Activated T-cell treated with anti-CD3 and anti-CD28 coated beads, Interleukin-2, amount 50 U/mL, for 72 hours (primary cell): ENCODE measurements around the gene GSTT2B. TPM values are rescaled to one million over a fixed set of nuclear protein-coding genes. Genes with fewer than 3 reads are reported as not detected.
"Not testable (repeated sequence)": the region's sequence is repeated elsewhere in the genome, so short reads cannot be mapped to it uniquely, and the experiment has no call there.

Experiments used
- ATAC-seq, 2 donors: fragments of 150-1000 bp; cut with Tn5 transposase; replicated peaks in 1 of 2; 2 replicates each; pipeline ENCODE4 v1.10.0; 2021; ENCODE audit warnings: moderate library complexity in 2 of 2, mild to moderate bottlenecking in 1 of 2
- DNase-seq, 2 donors: peaks; one replicate each; pipeline ENCODE4 v3.0.0; 2021 to 2022; ENCODE audit warnings: mixed read lengths in 1 of 2
- H3K27ac Mint-ChIP-seq: one replicate; pipeline ENCODE4 v1.8.0; 2022; ENCODE audit warnings: mild to moderate bottlenecking, moderate library complexity, mixed read lengths
- H3K27me3 Mint-ChIP-seq: one replicate; pipeline ENCODE4 v1.8.0; 2022; ENCODE audit warnings: low read depth, mixed read lengths
- H3K36me3 Mint-ChIP-seq, 2 donors: one replicate each; pipeline ENCODE4 v1.8.0; 2022; ENCODE audit warnings: mixed read lengths in 2 of 2, mild to moderate bottlenecking in 1 of 2; ENCODE audit not compliant: insufficient read depth in 2 of 2
- H3K4me1 Mint-ChIP-seq: one replicate; pipeline ENCODE4 v1.8.0; 2022; ENCODE audit warnings: low read depth, mixed read lengths
- H3K4me3 Mint-ChIP-seq, 2 donors: one replicate each; pipeline ENCODE4 v1.8.0; 2022; ENCODE audit warnings: mild to moderate bottlenecking in 2 of 2, mixed read lengths in 2 of 2, moderate library complexity in 2 of 2
- H3K9me3 Mint-ChIP-seq, 2 donors: one replicate each; pipeline ENCODE4 v1.8.0; 2022; ENCODE audit warnings: mixed read lengths in 2 of 2
- total RNA-seq, 2 donors: library from RNA; stranded (reverse); gene quantifications; one replicate each; pipeline ENCODE4 v1.2.3, GENCODE V29; 2022

The GSTT2B gene
- total RNA-seq, 2 donors from 2014 or later: 0.46 TPM; not detected in 1

DNA sequence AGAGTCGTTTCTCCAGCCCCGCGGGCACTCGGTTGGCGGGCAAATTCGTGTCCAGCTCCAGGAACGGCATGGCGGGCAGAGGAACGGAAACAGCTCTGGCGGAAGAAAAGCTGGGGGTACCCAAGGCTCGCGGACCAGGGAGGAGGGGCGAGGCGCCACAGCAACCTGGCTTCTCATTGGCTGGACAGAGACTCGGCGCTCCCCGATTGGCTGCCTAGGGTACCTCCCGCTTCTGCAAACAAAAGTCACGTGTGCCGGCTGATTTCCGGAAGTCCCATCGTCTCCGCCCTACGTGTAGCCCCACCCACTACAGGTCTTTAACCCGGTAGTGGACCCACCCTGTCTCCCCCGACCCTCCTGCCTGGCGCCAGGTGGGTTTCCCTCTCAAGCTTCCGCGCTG is 13.3 kb upstream of the GSTT2B start, which contains the start of gene DDT:
DDT (minus strand) TSS at position 97 of the 400 bp plus-strand sequence; CDS start at position 70, 27 bp downstream.
- H3K4me3 Mint-ChIP-seq, H3K27ac Mint-ChIP-seq, H3K27me3 Mint-ChIP-seq, DNase-seq, H3K9me3 Mint-ChIP-seq: not testable (repeated sequence)
- ATAC-seq: peak; percentile 94 to 98
- H3K4me1 Mint-ChIP-seq: peaks cover 23% of the 10 kb centered on the region
- peaks cover 6 to 11% of the 10 kb centered on the region in 2 donors for H3K36me3 Mint-ChIP-seq

GRCh38 chr22:23971927-23972326 is 10.9 kb upstream of the GSTT2B start:
- H3K9me3 Mint-ChIP-seq, H3K27ac Mint-ChIP-seq, DNase-seq, ATAC-seq, H3K27me3 Mint-ChIP-seq: not testable (repeated sequence)
- peak overlapping the region in 1 of 2 donors; percentile 30 for H3K4me3 Mint-ChIP-seq
- peaks cover 6 to 11% of the 10 kb centered on the region in 2 donors for H3K36me3 Mint-ChIP-seq
- H3K4me1 Mint-ChIP-seq: peaks cover 28% of the 10 kb centered on the region

DNA sequence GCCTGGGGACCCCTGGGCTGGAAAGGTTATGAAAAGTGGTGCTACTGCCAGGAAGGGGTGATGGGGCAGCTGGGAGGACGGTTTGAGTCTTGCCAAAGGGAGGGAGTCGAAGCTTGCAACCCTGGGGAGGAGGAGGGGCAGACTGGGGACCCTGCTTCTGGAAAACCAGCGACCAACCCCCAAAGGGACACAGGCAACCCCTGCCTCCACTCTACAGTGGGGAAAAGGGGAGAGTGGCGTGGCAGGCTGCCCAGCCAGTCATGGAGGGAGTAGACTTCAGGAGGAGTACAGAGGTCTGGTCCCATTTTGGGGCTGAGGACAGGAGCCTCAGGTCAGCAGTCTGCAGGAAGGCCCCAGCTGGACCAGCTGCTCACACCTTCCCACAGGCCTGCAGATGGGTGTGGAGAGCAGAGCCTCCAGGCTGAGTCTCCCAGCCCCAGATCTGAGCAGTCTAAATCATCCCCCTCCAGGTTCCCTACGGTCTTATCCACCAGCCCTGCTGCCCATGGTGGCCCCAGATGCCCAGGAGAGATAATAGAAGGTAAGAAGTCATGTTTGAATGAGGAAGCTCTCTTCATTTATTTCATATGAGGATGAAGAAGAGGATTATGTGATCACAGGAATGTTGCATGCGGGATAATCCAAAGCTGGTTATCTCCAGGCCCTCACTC is 10.0 kb upstream of the GSTT2B start:
- Mint-ChIP-seq H3K27ac (no peak overlapping the region), H3K27me3 (no peaks in the 10 kb centered on the region), H3K36me3 (peaks cover 6 to 11% of the 10 kb centered on the region in 2 donors), H3K4me1 (peaks cover 28% of the 10 kb centered on the region), H3K9me3 (no peaks in the 10 kb centered on the region), H3K4me3 (peak overlapping the region in 1 of 2 donors; percentile 1)
- DNase-seq (no peak), ATAC-seq (no peak)

DNA sequence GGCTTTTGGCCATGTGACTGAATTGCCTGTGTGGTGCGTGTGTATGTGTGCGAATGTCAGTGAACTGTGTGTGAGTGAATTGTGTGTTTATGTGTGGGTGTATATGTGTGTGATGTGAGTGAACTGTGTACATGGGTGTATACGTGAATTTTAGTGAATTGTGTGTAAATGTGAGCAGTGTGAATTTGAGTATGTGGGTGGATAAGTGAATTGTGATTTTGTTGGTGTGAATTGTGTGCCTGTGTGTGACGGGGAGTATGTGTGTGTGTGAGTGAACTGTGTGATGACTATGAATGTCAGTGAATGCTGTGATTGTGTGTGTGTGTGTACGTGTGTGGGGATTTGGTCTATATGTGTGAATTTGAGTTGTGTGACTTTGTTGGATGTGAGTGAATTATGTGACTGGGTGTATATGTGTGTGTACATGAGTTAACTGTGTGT is 9.2 kb upstream of the GSTT2B start:
- ATAC-seq (no peak), DNase-seq (no peak)
- H3K4me1 Mint-ChIP-seq: peaks cover 28% of the 10 kb centered on the region
- H3K27ac Mint-ChIP-seq: no peak overlapping the region
- H3K4me3 Mint-ChIP-seq: peak overlapping the region; percentile 0 to 1
- H3K9me3 Mint-ChIP-seq: no peaks in the 10 kb centered on the region
- peaks cover 6 to 11% of the 10 kb centered on the region in 2 donors for H3K36me3 Mint-ChIP-seq
- no peaks in the 10 kb centered on the region for H3K27me3 Mint-ChIP-seq

GRCh38 chr22:23969071-23969470 is 8.1 kb upstream of the GSTT2B start:
- H3K4me3 Mint-ChIP-seq: peak overlapping the region in 1 of 2 donors; percentile 25

DNA sequence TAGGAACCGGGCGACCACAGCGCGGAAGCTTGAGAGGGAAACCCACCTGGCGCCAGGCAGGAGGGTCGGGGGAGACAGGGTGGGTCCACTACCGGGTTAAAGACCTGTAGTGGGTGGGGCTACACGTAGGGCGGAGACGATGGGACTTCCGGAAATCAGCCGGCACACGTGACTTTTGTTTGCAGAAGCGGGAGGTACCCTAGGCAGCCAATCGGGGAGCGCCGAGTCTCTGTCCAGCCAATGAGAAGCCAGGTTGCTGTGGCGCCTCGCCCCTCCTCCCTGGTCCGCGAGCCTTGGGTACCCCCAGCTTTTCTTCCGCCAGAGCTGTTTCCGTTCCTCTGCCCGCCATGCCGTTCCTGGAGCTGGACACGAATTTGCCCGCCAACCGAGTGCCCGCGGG is 5.6 kb upstream of the GSTT2B start, which contains the start of gene DDTL:
DDTL (plus strand) TSS at position 321 of the 400 bp plus-strand sequence; CDS start at position 348, 27 bp downstream.
- DNase-seq, H3K27me3 Mint-ChIP-seq, H3K27ac Mint-ChIP-seq, H3K4me3 Mint-ChIP-seq, H3K9me3 Mint-ChIP-seq: not testable (repeated sequence)
- ATAC-seq: peak; percentile 94 to 97
- Mint-ChIP-seq H3K4me1 (peaks cover 24% of the 10 kb centered on the region), H3K36me3 (peaks cover 6 to 11% of the 10 kb centered on the region in 2 donors)

More at GRCh38 chr22:23969071-23969470, 8.1 kb upstream of the GSTT2B start:
- no peaks in the 10 kb centered on the region for H3K27me3 Mint-ChIP-seq
- no peak for DNase-seq
- ATAC-seq: no peak
- peaks cover 28% of the 10 kb centered on the region for H3K4me1 Mint-ChIP-seq
- peak overlapping the region; percentile 4 for H3K27ac Mint-ChIP-seq
- H3K36me3 Mint-ChIP-seq: peaks cover 6 to 11% of the 10 kb centered on the region in 2 donors
- no peaks in the 10 kb centered on the region for H3K9me3 Mint-ChIP-seq

- not testable (repeated sequence) for H3K9me3 Mint-ChIP-seq, H3K4me3 Mint-ChIP-seq, DNase-seq, H3K36me3 Mint-ChIP-seq, H3K27ac Mint-ChIP-seq, H3K27me3 Mint-ChIP-seq
- peak; percentile 46 to 64 for ATAC-seq
- H3K4me1 Mint-ChIP-seq: peaks cover 19% of the 10 kb centered on the region
These were observed 5.1 kb upstream of the GSTT2B start for GRCh38 chr22:23966094-23966493.

DNA sequence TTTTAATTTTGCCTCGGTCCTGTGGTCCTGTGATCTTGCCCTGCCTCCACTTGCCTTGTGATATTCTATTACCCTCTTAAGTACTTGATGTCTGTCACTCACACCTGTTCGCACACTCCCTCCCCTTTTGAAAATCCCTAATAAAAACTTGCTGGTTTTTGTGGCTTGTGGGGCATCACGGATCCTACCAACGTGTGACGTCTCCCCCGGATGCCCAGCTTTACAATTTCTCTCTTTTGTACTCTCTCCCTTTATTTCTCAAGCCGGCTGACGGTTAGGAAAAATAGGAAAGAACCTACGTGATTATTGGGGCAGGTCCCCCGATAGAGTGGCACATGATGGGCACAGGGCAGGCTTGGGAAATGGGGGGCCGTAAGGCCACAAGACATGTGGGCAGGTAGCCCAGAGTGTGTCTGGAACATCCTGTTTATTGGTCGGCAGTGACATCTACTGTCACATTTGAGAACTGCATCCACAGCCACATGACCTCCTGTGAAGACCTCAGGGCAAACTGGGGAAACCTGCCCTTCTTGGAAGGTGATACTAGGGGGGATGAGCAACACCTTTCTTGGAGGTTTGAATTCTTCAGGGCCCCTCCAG is 4.6 kb downstream of the GSTT2B start:
- H3K27ac Mint-ChIP-seq, H3K9me3 Mint-ChIP-seq, H3K4me1 Mint-ChIP-seq, H3K27me3 Mint-ChIP-seq, H3K4me3 Mint-ChIP-seq, H3K36me3 Mint-ChIP-seq: not testable (repeated sequence)
- peak; percentile 76 to 82 for DNase-seq
- ATAC-seq: peak; percentile 89

- H3K27ac Mint-ChIP-seq, H3K27me3 Mint-ChIP-seq, H3K4me3 Mint-ChIP-seq, ATAC-seq, H3K36me3 Mint-ChIP-seq, H3K9me3 Mint-ChIP-seq, DNase-seq, H3K4me1 Mint-ChIP-seq: not testable (repeated sequence)
These were observed 5.1 kb downstream of the GSTT2B start for GRCh38 chr22:23955886-23956285.

DNA sequence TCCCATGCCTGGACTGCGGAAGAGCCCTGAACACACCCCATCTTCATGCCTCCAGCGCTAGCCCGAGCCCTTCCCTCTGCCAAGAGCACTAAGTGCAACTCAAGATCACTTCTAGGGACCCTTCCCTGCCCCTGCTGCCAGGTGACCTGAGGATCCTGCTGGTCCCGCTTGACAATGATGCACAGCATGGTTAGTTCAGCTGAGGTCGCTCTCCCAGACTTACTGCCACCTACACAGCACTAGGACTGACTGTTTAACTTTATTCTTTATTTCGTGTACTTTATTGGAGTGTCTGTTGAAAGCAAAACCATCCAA is 6.0 kb downstream of the GSTT2B start:
- not testable (repeated sequence) for H3K36me3 Mint-ChIP-seq, DNase-seq, H3K9me3 Mint-ChIP-seq, H3K4me1 Mint-ChIP-seq, H3K27me3 Mint-ChIP-seq, ATAC-seq, H3K27ac Mint-ChIP-seq, H3K4me3 Mint-ChIP-seq

GRCh38 chr22:23954193-23954990 is 6.6 kb downstream of the GSTT2B start:
- not testable (repeated sequence) for H3K4me1 Mint-ChIP-seq, DNase-seq, H3K27me3 Mint-ChIP-seq, H3K4me3 Mint-ChIP-seq, H3K36me3 Mint-ChIP-seq, H3K9me3 Mint-ChIP-seq, ATAC-seq, H3K27ac Mint-ChIP-seq

DNA sequence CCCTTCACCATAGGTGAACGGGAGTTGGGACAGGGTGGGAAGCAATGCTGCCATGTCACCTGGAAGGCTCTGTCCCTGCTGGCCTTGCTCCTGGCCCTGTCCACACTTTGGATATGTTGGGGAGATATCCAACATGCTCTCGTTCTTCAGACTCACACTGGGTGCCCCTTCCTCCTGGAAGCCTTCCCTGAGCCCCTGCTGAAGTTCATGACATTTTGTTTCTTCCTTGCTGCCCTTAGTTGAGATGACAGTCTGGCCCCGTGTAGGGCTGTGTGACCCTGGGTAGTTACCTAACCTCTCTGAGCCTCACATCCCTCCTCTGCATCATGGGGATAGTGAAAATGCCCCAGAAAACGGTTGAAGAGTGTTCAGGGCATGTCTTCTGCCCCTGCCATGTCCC is 7.5 kb downstream of the GSTT2B start:
- not testable (repeated sequence) for H3K9me3 Mint-ChIP-seq, H3K36me3 Mint-ChIP-seq, H3K27ac Mint-ChIP-seq, DNase-seq, ATAC-seq, H3K4me3 Mint-ChIP-seq, H3K27me3 Mint-ChIP-seq, H3K4me1 Mint-ChIP-seq

GRCh38 chr22:23952794-23953405 is 8.1 kb downstream of the GSTT2B start:
- DNase-seq, H3K36me3 Mint-ChIP-seq, H3K27me3 Mint-ChIP-seq, H3K27ac Mint-ChIP-seq, H3K9me3 Mint-ChIP-seq, ATAC-seq, H3K4me3 Mint-ChIP-seq, H3K4me1 Mint-ChIP-seq: not testable (repeated sequence)
